Body of pancreas (tissue), 4 donors: ENCODE data around the gene NCF4. TPM values are rescaled to one million over a fixed set of nuclear protein-coding genes. Genes with fewer than 3 reads are reported as not detected.

Source experiments
- ATAC-seq: fragments of 150-250 bp; one replicate; pipeline ENCODE4 v1.9.1; 2016
- DNase-seq, 4 donors: peaks; one replicate each; pipeline ENCODE4 v3.0.0-alpha.2; 2019
- H3K27ac ChIP-seq, 4 donors: fragments of 200-600 bp; sonication (generic); 1 replicate in 3 of 4; 2 replicates in 1 of 4; pipeline versions ENCODE4 v1.5.1 to v1.6.1; 2016 to 2019; ENCODE audit warnings: mild to moderate bottlenecking in 1 of 4, mixed read lengths in 1 of 4, moderate library complexity in 1 of 4
- H3K27me3 ChIP-seq, 2 donors: fragments of 200-600 bp; sonication (generic); one replicate each; pipeline ENCODE4 v1.6.0; 2016; ENCODE audit warnings: mild to moderate bottlenecking in 1 of 2
- H3K36me3 ChIP-seq, 2 donors: fragments of 200-600 bp; sonication (generic); replicated peaks in 1 of 2; 2 replicates each; pipeline ENCODE4 v1.5.1; 2016; ENCODE audit warnings: low read depth in 2 of 2; ENCODE audit not compliant: insufficient read depth in 1 of 2
- H3K4me1 ChIP-seq: fragments of 200-600 bp; sonication (generic); one replicate; pipeline ENCODE4 v1.6.0; 2016
- H3K4me3 ChIP-seq, 2 donors: fragments of 200-600 bp; sonication (generic); 1 replicate in 1 of 2; 2 replicates in 1 of 2; pipeline ENCODE4 v1.5.1; 2016 to 2019
- H3K9me3 ChIP-seq, 3 donors: fragments of 200-600 bp; sonication (generic); 1 replicate in 2 of 3; 2 replicates in 1 of 3; pipeline ENCODE4 v1.5.1; 2016
- CTCF ChIP-seq, 7 experiments: fragments of 450-650 bp in 4 of 7; fragments of 200-600 bp in 3 of 7; sonication (generic) in 3 of 7; IDR thresholded peaks; one replicate each; pipeline ENCODE4 v1.5.1; 2016 to 2019; ENCODE audit warnings: antibody characterized with exemption in 7 of 7
- POLR2A ChIP-seq, 3 donors: fragments of 450-650 bp; IDR thresholded peaks; one replicate each; pipeline ENCODE4 v1.6.1; 2016; ENCODE audit warnings: antibody characterized with exemption in 3 of 3, mild to moderate bottlenecking in 2 of 3
- WGBS, 2 donors: methylation state at CpG; one replicate each; pipeline ENCODE4 v1.1.5; 2017; 5-methylcytosine and 5-hydroxymethylcytosine counted together
- intact Hi-C: fragments of 100-400 bp; cut with DNase I; formaldehyde crosslinking; loops from one replicate; pipeline ENCODE4 v1.15.1; 2023
- total RNA-seq, 2 donors: library from RNA; depleted of rRNA; stranded (reverse); fragments of >200 nt; gene quantifications; one replicate each; pipeline ENCODE4 v1.1.0, GENCODE V29; 2016

Gene NCF4
- total RNA-seq, 2 donors from 2014 or later: 5.9 to 6.0 TPM

GRCh38 chr22:36921309-36922104 is 60.7 kb downstream of the NCF4 start:
- H3K4me3 ChIP-seq: no peak overlapping the region
- peak in 1 of 4 donors; percentile 53 for DNase-seq
- H3K27me3 ChIP-seq: no peaks in the 10 kb centered on the region
- TF ChIP-seq POLR2A (IDR thresholded peaks at IDR 0.05): no peak
- TF ChIP-seq CTCF (IDR thresholded peaks at IDR 0.05): no peak
- WGBS, 2 donors: 56 to 62% methylated on average over 11 to 15 of the region's 15 CpGs
- no peak for ATAC-seq
- no peaks in the 10 kb centered on the region for H3K9me3 ChIP-seq
- no peak overlapping the region for H3K27ac ChIP-seq
- no peaks in the 10 kb centered on the region for H3K36me3 ChIP-seq
- H3K4me1 ChIP-seq: no peaks in the 10 kb centered on the region
- intact Hi-C loops: no loop called here

- H3K27me3 ChIP-seq: no peaks in the 10 kb centered on the region
- ATAC-seq: no peak
- H3K9me3 ChIP-seq: no peaks in the 10 kb centered on the region
- no peak overlapping the region for H3K4me3 ChIP-seq
- no peaks in the 10 kb centered on the region for H3K4me1 ChIP-seq
- DNase-seq: no peak
- TF ChIP-seq POLR2A (IDR thresholded peaks at IDR 0.05) (no peak), CTCF (IDR thresholded peaks at IDR 0.05) (no peak)
- H3K36me3 ChIP-seq: no peaks in the 10 kb centered on the region
- 50 to 53% methylated on average over 9 to 10 of the region's 10 CpGs for WGBS, 2 donors
- intact Hi-C loops: no loop called here
- no peak overlapping the region for H3K27ac ChIP-seq
Measured at GRCh38 chr22:36922105-36922608, 61.4 kb downstream of the NCF4 start.

- Histone ChIP-seq H3K4me3 (no peak overlapping the region), H3K36me3 (no peaks in the 10 kb centered on the region), H3K9me3 (no peaks in the 10 kb centered on the region), H3K27ac (no peak overlapping the region), H3K27me3 (no peaks in the 10 kb centered on the region), H3K4me1 (no peaks in the 10 kb centered on the region)
- 61% methylated on average over 7 of the region's 7 CpGs; no CpG with 5 or more reads in 1 of the 2 donors for WGBS, 2 donors
- no peak for TF ChIP-seq POLR2A (IDR thresholded peaks at IDR 0.05)
- no peak for TF ChIP-seq CTCF (IDR thresholded peaks at IDR 0.05)
- ATAC-seq: no peak
- DNase-seq: no peak
- intact Hi-C loops: no loop called here
Measured at GRCh38 chr22:36922711-36923110, 61.9 kb downstream of the NCF4 start.

GRCh38 chr22:36923131-36923788 is 62.5 kb downstream of the NCF4 start:
- Histone ChIP-seq H3K27me3 (no peaks in the 10 kb centered on the region), H3K36me3 (no peaks in the 10 kb centered on the region), H3K4me3 (no peak overlapping the region), H3K27ac (no peak overlapping the region), H3K4me1 (no peaks in the 10 kb centered on the region), H3K9me3 (no peaks in the 10 kb centered on the region)
- intact Hi-C loops: no loop called here
- WGBS, 2 donors: 54% methylated on average over 13 to 21 of the region's 21 CpGs
- ATAC-seq: no peak
- no peak for TF ChIP-seq CTCF (IDR thresholded peaks at IDR 0.05)
- TF ChIP-seq POLR2A (IDR thresholded peaks at IDR 0.05): no peak
- DNase-seq: no peak
